GM19324 (cell line): ENCODE data around the gene TSHR.
A peak's percentile ranks its signal among the peaks of the same experiment; 100 is the strongest.
"Not testable (repeated sequence)": the region's sequence is repeated elsewhere in the genome, so short reads cannot be mapped to it uniquely, and the experiment has no call there.

ENCODE experiments used
- ATAC-seq: cut with Tn5 transposase; IDR thresholded peaks from one replicate; pipeline ENCODE4 v1.9.1; 2021; ENCODE audit warnings: mild to moderate bottlenecking, moderate library complexity; ENCODE audit not compliant: unreplicated experiment, low FRiP score

Gene TSHR

GRCh38 chr14:80955416-80955941 is at the start of gene TSHR:
TSHR (plus strand) TSS chr14:80955621; CDS start chr14:80955681, 60 bp downstream.
- no peak for ATAC-seq

DNA sequence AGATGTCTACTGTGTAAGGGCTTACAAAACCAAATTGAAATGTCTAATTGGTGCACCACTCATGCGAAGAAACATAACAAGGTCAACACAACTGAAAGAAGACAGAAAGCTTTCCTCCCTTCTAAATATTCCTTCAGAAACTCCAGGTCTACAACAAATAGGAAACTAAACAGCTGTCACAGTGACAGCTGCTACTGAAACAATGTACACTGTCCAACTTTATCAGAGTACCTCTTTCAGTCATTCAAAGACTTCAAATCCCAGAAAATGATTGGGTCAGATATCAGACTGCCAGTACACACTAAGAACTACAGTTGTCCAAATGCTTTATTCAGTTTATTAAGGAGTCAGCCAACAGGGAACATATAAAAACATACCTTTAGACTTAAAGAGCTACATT is 49.1 kb upstream of the TSHR start:
- ATAC-seq, result no peak

GRCh38 chr14:80906946-80907345 is 48.5 kb upstream of the TSHR start:
- ATAC-seq, result no peak

- ATAC-seq, result not testable (repeated sequence)
Measured at GRCh38 chr14:80912013-80912412, 43.4 kb upstream of the TSHR start.

DNA sequence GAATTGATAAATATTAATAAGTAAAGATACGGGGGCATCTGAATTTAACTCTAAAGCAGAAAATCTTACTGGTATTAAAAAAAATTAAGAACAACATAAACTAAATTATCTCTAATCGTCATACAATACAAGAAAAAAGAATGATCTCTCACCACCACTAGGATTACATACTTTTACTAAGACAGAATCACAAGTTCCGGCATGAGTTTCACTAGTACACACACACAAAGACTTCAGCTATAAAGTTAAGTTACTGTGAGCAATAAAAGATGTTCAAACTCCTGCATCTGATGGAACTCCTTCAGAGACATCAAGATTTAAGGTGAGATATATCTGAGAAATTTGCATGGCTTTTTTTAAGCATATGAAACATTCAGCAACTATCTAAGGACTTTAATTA is 35.8 kb upstream of the TSHR start:
- ATAC-seq, result no peak

GRCh38 chr14:80923368-80923767 is 32.1 kb upstream of the TSHR start:
- no peak for ATAC-seq

GRCh38 chr14:80924365-80925103 is 30.9 kb upstream of the TSHR start:
- no peak for ATAC-seq

GRCh38 chr14:80926397-80927082 is 28.9 kb upstream of the TSHR start:
- no peak for ATAC-seq

GRCh38 chr14:80927083-80927989 is 28.1 kb upstream of the TSHR start:
- no peak for ATAC-seq

DNA sequence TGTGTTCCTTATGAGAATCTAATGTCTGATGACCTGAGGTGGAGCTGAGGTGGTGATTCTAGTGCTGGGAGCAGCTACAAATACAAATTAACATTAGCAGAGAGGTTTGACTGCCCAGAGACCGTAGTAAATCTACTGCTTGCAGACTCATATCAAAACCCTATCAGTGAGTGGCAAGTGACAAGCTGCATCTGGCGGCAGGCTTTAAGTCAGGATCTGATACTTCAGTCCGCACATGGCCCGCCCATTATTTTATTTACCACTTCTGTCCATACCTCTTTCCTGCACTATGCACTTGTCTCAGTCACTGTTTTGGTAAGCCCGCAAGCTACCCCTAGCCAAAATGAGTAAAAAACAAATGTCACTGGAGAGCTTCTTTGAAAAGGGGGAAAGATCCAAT is 25.3 kb upstream of the TSHR start:
- ATAC-seq, result no peak

- peak; percentile 98 for ATAC-seq
Measured at GRCh38 chr14:80930836-80931389, 24.5 kb upstream of the TSHR start.

- no peak for ATAC-seq
Measured at GRCh38 chr14:80933282-80933681, 22.1 kb upstream of the TSHR start.

DNA sequence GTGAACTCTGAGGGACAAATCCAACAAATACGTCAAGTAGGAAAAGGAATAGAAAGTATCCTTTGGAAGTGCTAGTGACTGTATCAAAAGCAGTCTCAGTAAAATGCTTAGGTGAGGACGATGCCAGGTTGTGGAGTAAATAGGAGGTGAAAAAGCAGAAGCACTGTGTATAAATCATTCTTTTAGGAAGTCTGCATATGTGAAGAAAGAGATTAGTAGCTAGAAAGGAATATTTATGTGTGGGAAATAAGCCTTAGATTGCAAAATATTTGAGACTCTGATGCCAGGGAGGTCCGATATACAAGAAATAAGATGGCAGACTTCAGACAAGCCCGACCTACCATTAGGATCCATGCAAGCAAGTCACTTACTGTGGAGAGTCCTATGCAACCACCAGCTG is 21.7 kb upstream of the TSHR start:
- ATAC-seq, result no peak

- no peak for ATAC-seq
Measured at GRCh38 chr14:80940146-80940545, 15.3 kb upstream of the TSHR start.

DNA sequence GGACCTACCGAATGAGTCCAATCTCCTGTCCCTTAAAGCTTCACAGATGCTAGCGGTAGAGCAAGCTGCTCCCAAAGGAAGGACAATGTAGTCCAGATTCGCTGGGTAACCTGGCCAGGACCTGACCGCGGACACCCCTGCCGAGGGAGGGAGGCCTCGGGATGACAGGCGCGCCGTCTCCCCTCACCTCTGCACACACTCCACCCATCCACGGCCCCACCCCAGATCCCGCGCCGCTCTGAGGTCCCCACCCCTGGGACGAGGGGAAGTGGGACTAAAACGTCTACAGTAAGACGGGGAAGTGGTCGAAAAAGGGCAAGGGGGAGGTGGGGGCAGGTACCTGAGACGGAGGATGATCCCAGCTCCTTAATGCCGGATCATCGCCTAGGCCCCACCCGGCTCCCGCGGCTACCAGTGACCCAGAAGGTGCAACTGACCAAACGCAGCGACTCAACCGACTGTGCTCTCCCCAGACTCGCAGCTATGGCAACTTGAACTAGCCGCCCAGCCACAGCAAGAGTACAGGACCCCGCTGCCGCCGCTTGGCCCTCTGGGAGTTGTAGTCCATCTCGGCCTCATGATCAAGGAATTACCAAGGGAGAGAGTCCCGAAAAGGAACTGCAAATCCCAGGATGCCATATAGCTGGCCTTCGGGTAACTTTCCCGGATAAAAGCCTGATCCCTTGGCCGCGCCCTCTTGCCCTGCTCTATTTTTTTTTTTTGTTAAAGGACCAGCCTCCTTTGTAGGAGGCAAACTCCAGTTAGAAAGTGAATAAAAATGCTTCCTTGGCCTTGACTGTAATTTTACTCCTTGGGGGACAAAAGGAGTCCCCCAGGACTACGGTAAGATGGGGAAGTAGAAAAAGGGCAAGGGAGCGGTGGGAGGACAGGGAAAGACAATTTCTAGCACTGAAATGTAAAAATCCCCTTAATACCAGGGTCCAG is 13.9 kb upstream of the TSHR start, which contains the start of gene CEP128:
Gene CEP128 (minus strand): TSS at position 498 of the 945 bp plus-strand sequence.
- peak; percentile 99 for ATAC-seq

DNA sequence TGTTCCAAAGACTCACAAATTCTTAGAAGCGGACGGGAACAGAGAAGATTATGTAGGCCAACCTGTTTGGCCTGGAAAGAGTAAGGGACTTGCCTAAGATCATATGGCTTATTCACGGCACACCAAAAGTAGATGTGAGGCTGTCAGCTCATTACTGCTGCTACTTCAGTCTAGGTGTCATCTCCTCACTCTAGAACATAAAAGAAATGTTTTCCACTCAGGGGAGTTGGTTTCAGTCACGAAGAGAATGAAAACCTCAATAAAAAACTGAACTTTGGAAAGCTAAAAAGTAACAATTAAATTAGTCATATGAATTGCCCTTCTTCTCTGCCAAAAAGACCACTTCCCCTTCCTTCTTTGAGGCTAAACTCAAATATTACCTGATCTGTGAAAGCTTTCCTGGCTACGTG is 13.2 kb upstream of the TSHR start:
- peak; percentile 9 for ATAC-seq

DNA sequence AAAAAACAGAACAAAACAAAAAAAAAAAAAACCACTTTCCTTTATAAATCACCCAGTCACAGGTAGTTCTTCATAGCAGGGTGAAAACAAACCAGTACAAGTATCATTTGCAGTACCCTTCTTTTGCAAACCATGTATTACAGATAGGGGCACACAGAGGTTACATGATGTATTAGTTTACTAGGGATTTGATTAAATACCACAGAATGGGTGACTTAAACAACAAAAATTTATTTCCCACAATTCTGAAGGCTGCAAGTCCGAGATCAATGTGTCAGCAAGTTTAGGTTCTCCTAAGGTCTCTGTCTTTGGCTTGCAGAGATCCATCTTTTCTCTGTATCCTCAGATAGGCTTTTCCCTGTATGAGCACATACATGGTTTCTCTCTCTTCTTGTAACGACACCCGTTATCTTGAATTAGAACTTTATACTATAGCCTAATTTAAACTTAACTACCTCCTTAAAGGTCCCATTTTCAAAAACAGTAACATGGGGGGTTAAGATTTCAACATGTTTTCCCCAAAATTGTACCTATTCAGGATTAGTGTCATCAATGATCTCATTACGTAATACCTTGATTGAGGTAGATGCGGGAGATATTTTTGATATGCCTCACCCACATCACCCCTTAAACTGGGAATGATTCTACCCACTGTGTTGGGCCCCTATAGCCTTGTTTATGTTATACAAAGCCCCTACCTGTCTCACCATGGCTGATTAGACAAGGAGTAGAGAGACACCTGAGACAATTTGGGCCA is 10.4 kb upstream of the TSHR start:
- ATAC-seq, result no peak

DNA sequence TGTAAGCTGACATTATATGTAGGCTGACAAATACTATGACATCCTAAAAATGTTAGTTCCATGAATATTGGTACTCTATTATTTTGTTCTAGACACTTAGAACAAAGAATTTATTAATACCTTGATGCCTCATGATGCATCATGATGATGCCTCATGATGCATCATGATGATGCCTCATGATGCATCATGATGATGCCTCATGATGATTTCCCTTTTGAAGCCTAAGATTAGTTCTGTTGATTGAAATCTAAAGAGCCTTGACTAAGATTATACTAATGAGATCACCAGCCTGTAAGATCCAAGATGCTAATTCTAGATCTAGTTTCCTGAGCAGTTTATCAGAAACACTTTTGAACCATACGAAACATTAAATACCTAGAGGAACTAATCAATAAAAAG is 9.2 kb upstream of the TSHR start:
- no peak for ATAC-seq

DNA sequence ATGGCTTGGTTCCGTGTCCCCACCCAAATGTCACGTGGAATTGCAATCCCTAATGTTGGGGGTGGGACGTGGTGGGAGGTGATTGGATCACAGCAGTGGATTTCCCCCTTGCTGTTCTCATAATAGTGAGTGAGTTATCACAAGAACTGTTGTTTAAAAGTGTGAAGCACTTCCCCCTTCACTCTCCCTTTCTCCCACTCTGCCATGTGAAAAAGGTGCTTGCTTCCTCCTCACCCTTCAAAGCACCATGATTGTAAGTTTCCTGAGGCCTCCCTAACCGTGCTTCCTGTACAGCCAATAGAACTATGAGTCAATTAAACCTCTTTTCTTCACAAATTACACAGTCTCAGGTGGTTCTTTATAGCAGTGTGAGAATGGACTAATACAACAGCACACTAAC is 8.6 kb upstream of the TSHR start:
- ATAC-seq, result no peak
